HG03460 (cell line): ENCODE data around the gene EIPR1.
"Not testable (repeated sequence)": the region's sequence is repeated elsewhere in the genome, so short reads cannot be mapped to it uniquely, and the experiment has no call there.

Source experiments
- ATAC-seq: cut with Tn5 transposase; IDR thresholded peaks from one replicate; pipeline ENCODE4 v1.9.1; 2021; ENCODE audit not compliant: unreplicated experiment

EIPR1 gene

GRCh38 chr2:3361518-3362389 lies 15.9 kb downstream of the EIPR1 start:
- ATAC-seq: no peak

GRCh38 chr2:3357926-3358325 lies 19.7 kb downstream of the EIPR1 start:
- no peak for ATAC-seq

DNA sequence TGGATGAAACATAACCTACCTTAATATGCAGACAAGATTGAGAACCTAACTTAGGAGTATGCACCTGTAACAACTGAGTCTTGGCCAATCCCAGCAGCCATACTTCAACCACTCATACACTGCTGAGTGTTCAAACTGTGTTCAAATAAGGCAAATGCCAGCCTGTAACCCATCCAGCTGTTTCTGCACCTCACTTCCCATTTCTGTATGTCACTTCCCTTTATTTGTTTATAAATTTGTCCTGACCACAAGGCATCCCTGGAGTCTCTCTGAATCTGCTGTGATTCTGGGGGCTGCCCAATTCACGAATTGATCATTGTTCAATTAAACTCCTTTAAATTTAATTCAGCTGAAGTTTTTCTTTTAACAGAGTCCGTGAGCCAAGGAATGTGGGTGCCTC lies 20.2 kb downstream of the EIPR1 start:
- ATAC-seq: not testable (repeated sequence)

GRCh38 chr2:3356799-3357198 lies 20.8 kb downstream of the EIPR1 start:
- ATAC-seq: no peak

DNA sequence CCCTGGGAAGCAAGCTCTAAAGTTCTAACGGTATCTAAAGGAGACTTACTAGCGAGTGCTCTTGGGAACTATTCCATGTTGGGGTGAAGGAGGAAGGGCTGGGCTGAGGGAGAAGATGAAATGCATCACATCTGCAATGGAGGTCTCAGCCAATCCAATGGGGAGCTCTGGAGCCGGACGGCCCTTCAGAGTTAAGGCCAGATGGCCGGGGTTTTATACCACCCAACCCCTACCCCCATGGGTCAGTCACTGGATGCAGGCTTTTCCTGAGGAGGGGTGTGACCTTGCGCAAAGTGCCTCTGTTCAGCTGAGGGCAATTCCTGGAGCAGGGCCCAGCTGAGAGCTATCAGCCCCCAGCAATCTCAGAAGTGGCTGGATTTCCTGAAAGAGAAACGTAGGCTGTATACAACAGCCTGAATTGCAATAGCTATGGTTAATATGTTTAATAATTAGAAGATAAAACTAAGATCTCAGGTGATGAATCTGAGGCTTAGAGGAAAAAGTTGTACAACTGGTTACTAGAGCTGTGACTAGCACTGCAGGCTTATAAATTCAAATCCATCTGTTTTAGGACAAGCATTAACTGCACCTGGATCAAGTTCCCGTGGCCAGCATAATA lies 21.6 kb downstream of the EIPR1 start:
- ATAC-seq: no peak

- ATAC-seq: no peak
Observed at GRCh38 chr2:3354986-3355385, 22.6 kb downstream of the EIPR1 start.

GRCh38 chr2:3349211-3349693 lies 28.4 kb downstream of the EIPR1 start:
- no peak for ATAC-seq

GRCh38 chr2:3348767-3349166 lies 28.9 kb downstream of the EIPR1 start:
- no peak for ATAC-seq

- ATAC-seq: no peak
Observed at GRCh38 chr2:3345621-3346020, 32.0 kb downstream of the EIPR1 start.

DNA sequence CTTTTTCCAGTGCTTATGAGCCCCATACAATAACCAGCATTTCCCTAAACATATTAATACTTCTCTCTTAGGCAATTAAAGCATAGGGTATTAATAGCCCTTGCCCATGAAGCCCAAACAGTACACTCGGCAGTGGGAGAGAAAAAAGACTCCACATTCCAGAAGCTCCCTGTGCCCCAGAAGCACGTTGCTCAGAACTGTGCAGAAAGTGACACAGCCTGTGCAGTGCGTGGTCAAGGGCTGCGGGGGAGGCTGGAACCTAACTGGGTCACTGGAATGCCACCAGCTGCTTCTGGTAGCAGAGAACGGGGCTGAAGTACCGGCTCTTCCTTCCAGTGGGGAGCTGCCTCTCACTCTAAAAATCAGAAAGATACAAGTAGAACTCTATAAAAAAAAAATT lies 32.7 kb downstream of the EIPR1 start:
- no peak for ATAC-seq

DNA sequence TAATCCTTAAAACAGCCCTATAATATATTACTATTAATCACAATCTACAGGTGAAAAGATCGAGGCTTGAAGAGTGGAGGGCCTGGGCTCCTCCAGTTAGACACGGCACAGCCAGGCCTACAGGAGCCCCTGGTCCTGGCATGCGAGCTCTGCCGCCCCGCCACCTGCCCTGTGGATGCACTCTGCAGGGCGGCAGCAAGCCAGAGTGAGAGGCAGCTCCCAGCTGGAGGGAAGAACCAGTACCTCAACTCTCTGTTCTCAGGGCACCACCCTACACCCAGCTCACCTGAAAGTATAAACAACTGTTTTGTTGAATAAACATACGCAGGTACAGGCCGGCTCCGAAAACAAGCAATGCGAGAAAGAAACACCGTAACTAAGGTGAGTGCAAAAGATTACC lies 34.6 kb downstream of the EIPR1 start:
- no peak for ATAC-seq

- no peak for ATAC-seq
Observed at GRCh38 chr2:3342324-3342723, 35.3 kb downstream of the EIPR1 start.

DNA sequence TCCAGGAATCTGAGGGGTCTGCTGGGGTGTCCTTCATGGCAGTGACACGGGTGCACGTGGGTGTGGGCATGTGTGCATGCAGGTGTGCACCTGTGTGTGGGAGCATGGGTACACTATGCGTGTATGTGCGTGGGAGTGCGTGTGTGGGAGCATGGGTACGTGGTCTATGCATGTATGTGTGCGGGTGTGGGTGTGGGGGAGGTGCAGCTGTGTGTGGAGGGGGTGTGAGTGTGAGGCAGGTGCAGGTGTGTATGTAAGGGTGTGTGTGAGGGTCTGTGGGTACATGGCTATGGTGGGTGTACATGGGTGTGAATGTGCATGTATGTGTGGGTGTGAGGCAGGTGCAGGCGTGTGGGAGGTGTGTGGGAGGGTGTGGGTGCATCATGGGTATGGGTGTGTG lies 36.3 kb downstream of the EIPR1 start:
- no peak for ATAC-seq

- ATAC-seq: no peak
Observed at GRCh38 chr2:3340144-3340543, 37.5 kb downstream of the EIPR1 start.

GRCh38 chr2:3338340-3338739 lies 39.3 kb downstream of the EIPR1 start:
- no peak for ATAC-seq

- no peak for ATAC-seq
Observed at GRCh38 chr2:3336844-3337243, 40.8 kb downstream of the EIPR1 start.

GRCh38 chr2:3334392-3335345 lies 42.9 kb downstream of the EIPR1 start:
- ATAC-seq: no peak

DNA sequence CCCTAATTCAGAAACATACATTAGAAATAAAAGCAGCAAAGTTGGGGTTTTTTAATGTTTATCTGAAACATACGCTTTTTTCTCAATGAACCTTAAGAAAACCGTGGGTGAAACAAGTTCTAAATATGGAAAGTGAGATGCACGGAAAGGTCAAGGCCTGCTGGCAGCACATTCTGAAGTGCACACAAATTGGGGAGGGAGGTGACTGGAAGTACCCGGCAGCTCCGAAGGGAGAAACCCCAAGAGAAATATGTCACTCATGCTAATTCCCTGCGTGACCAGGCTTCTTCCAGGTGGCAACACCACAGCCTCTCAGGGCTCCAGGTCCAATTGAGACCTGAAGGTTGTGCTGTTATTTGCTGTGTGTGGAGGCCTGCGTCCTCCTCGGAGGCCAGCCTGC lies 45.5 kb downstream of the EIPR1 start:
- ATAC-seq: no peak

- ATAC-seq: no peak
Observed at GRCh38 chr2:3329491-3329890, 48.1 kb downstream of the EIPR1 start.

GRCh38 chr2:3326871-3327270 lies 50.7 kb downstream of the EIPR1 start:
- no peak for ATAC-seq

DNA sequence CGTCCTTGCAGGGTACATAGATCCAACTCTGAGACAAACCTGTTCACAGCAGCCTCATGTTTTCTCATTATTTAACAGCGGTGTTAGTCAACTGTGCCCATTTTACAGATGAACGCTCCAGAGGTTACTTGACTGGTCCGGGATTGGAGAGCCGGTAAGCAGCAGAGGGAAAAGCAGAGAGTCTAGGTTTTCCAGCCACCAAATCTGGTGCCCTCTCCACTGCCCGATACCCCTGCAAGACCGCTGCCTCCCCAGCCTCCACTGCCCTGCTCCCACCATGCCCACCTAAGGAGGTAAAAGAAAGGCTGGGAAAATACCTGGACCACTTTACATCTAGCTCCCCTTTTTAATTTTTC lies 51.5 kb downstream of the EIPR1 start:
- ATAC-seq: no peak
